IMR-90 (cell line): ENCODE measurements around the gene HELZ. TPM values are rescaled to one million over a fixed set of nuclear protein-coding genes. Genes with fewer than 3 reads are reported as not detected.

Experiments used
- ATAC-seq: fragments of 200-7000 bp; cut with Tn5 transposase; 2 replicates; pipeline ENCODE4 v1.9.1; 2020; ENCODE audit warnings: low read depth, mild to moderate bottlenecking, moderate library complexity
- BruUV-seq: library from RNA; stranded (reverse); fragments of 400-500 nt; replicated peaks from 2 replicates; lab custom pipeline; 2021; lab: Mats Ljungman, UMichigan
- CTCF ChIA-PET: fragments of 300-600 bp; formaldehyde crosslinking; extraction: SDS; loops from one replicate; lab custom pipeline; 2021; ENCODE audit warnings: antibody characterized with exemption; lab: Yijun Ruan, JAX
- POLR2A ChIA-PET: fragments of 300-600 bp; sonication (Branson Sonifier 250); formaldehyde crosslinking; loops from one replicate; lab custom pipeline; 2022; ENCODE audit warnings: antibody characterized with exemption; ENCODE audit not compliant: unreplicated experiment; lab: Charles Lee
- DNase-seq: peaks from one replicate; pipeline ENCODE4 v3.0.0; 2013
- H2AFZ ChIP-seq: replicated peaks from 2 replicates; pipeline ENCODE3; 2013; ENCODE audit warnings: low read length, mild to moderate bottlenecking; ENCODE audit not compliant: poor library complexity
- H2AK5ac ChIP-seq: 2 replicates; pipeline ENCODE4 v1.6.1; 2013; ENCODE audit warnings: low read depth, low read length, inconsistent platforms
- H2AK9ac ChIP-seq: replicated peaks from 2 replicates; pipeline ENCODE3; 2013; ENCODE audit warnings: mild to moderate bottlenecking, low read depth, low read length, moderate library complexity; ENCODE audit not compliant: poor library complexity
- H2BK120ac ChIP-seq: 2 replicates; pipeline ENCODE4 v1.6.1; 2013; ENCODE audit warnings: low read depth, low read length, inconsistent platforms
- H2BK15ac ChIP-seq: 3 replicates; pipeline ENCODE4 v1.6.1; 2013; ENCODE audit warnings: low read depth, low read length, inconsistent platforms
- H2BK20ac ChIP-seq: 2 replicates; pipeline ENCODE4 v1.6.1; 2013; ENCODE audit warnings: low read depth, mild to moderate bottlenecking, inconsistent platforms, low read length, moderate library complexity
- H2BK5ac ChIP-seq: 2 replicates; pipeline ENCODE4 v1.6.1; 2013; ENCODE audit warnings: mild to moderate bottlenecking, low read depth, low read length, inconsistent platforms; ENCODE audit not compliant: poor library complexity, severe bottlenecking
- H3K14ac ChIP-seq: replicated peaks from 2 replicates; pipeline ENCODE4 v1.6.1; 2013; ENCODE audit warnings: low read depth, low read length, inconsistent platforms
- H3K18ac ChIP-seq: 2 replicates; pipeline ENCODE4 v1.6.1; 2013; ENCODE audit warnings: low read depth, low read length, control low read depth
- H3K23ac ChIP-seq: 2 replicates; pipeline ENCODE4 v1.6.1; 2013; ENCODE audit warnings: low read depth, low read length, inconsistent platforms
- H3K27ac ChIP-seq: 2 replicates; pipeline ENCODE4 v1.5.1; 2013; ENCODE audit warnings: mild to moderate bottlenecking, control low read depth, low read length; ENCODE audit not compliant: insufficient read depth
- H3K27me3 ChIP-seq: 2 replicates; pipeline ENCODE4 v1.6.1; 2013; ENCODE audit warnings: low read length; ENCODE audit not compliant: control insufficient read depth, insufficient read depth
- H3K36me3 ChIP-seq: 2 replicates; pipeline ENCODE4 v1.6.1; 2013; ENCODE audit warnings: low read length, mixed read lengths; ENCODE audit not compliant: control insufficient read depth, insufficient read depth
- H3K4ac ChIP-seq: 2 replicates; pipeline ENCODE4 v1.6.1; 2013; ENCODE audit warnings: low read depth, low read length, inconsistent platforms
- H3K4me1 ChIP-seq: 2 replicates; pipeline ENCODE4 v1.6.1; 2013; ENCODE audit warnings: low read length, mixed read lengths; ENCODE audit not compliant: control insufficient read depth, insufficient read depth
- H3K4me2 ChIP-seq: 2 replicates; pipeline ENCODE4 v1.6.1; 2013; ENCODE audit warnings: low read depth, mild to moderate bottlenecking, control low read depth, low read length, moderate library complexity
- H3K4me3 ChIP-seq: 2 replicates; pipeline ENCODE4 v1.5.1; 2013; ENCODE audit warnings: low read depth, mild to moderate bottlenecking, control low read depth, low read length, moderate library complexity; ENCODE audit not compliant: insufficient read depth
- H3K56ac ChIP-seq: 2 replicates; pipeline ENCODE4 v1.6.1; 2013; ENCODE audit warnings: low read length, inconsistent platforms; ENCODE audit not compliant: insufficient read depth; ENCODE audit errors: extremely low read depth
- H3K79me1 ChIP-seq, 2 experiments: 2 replicates each; pipeline ENCODE4 v1.6.1; 2013; ENCODE audit warnings: low read length in 2 of 2, inconsistent platforms in 1 of 2, low read depth in 1 of 2
- H3K9ac ChIP-seq: 2 replicates; pipeline ENCODE4 v1.6.1; 2013; ENCODE audit warnings: low read depth, low read length, control low read depth
- H3K9me1 ChIP-seq: 2 replicates; pipeline ENCODE4 v1.6.1; 2013; ENCODE audit warnings: low read length, inconsistent platforms; ENCODE audit not compliant: insufficient read depth
- H3K9me3 ChIP-seq: 2 replicates; pipeline ENCODE4 v1.6.1; 2013; ENCODE audit warnings: low read length; ENCODE audit not compliant: control insufficient read depth, insufficient read depth
- H4K20me1 ChIP-seq: 2 replicates; pipeline ENCODE4 v1.6.1; 2013; ENCODE audit warnings: low read length, inconsistent platforms; ENCODE audit not compliant: insufficient read depth
- H4K5ac ChIP-seq: 2 replicates; pipeline ENCODE4 v1.6.1; 2013; ENCODE audit warnings: mild to moderate bottlenecking, low read depth, low read length, control low read depth
- H4K8ac ChIP-seq, 2 experiments: 2 replicates each; pipeline ENCODE4 v1.6.1; 2013; ENCODE audit warnings: low read depth in 2 of 2, low read length in 2 of 2, control low read depth in 1 of 2, inconsistent platforms in 1 of 2
- H4K91ac ChIP-seq: 2 replicates; pipeline ENCODE4 v1.6.1; 2013; ENCODE audit warnings: low read depth, low read length, inconsistent platforms; ENCODE audit not compliant: insufficient read depth
- BHLHE40 ChIP-seq: fragments of 150-350 bp; IDR thresholded peaks from 2 replicates; pipeline ENCODE4 v1.6.1; 2016; ENCODE audit warnings: mild to moderate bottlenecking, low read depth, low read length
- FOS ChIP-seq: fragments of 150-350 bp; IDR thresholded peaks from 2 replicates; pipeline ENCODE4 v1.6.1; 2016; ENCODE audit warnings: low read depth, low read length
- POLR2A ChIP-seq: IDR thresholded peaks from 2 replicates; pipeline ENCODE4 v1.6.1; 2012; ENCODE audit warnings: mild to moderate bottlenecking, low read depth, low read length
- USF2 ChIP-seq: fragments of 150-350 bp; IDR thresholded peaks from 2 replicates; pipeline ENCODE4 v1.6.1; 2017; ENCODE audit warnings: mild to moderate bottlenecking, antibody characterized with exemption, low read length, low read depth
- WGBS, 2 experiments: methylation state at CpG; one replicate each; pipeline versions ENCODE4 v1.1.5 to v1.1.7; 2013; ENCODE audit warnings: missing lambda C conversion rate in 2 of 2; ENCODE audit not compliant: insufficient read length in 1 of 2; ENCODE audit errors: extremely low coverage in 2 of 2; 5-methylcytosine and 5-hydroxymethylcytosine counted together
- dilution Hi-C: fragments of 300-500 bp; cut with HindIII; formaldehyde crosslinking; loops from one replicate; pipeline ENCODE4 v1.14.3; 2018; ENCODE audit warnings: low sequenced_read_pairs; ENCODE audit not compliant: unreplicated experiment
- in situ Hi-C: fragments of 300-500 bp; cut with MboI; formaldehyde crosslinking; loops from 3 replicates; pipeline ENCODE4 v1.14.3; 2019; ENCODE audit warnings: low sequenced_read_pairs, inconsistent platforms, mixed read lengths
- intact Hi-C: fragments of 100-400 bp; cut with micrococcal nuclease; formaldehyde crosslinking; loops from 2 replicates; pipeline ENCODE4 v1.10.0; 2022
- polyA plus RNA-seq, 3 experiments: library from polyadenylated mRNA; depleted of rRNA; stranded (reverse); fragments of >200 nt; gene quantifications; 2 replicates each; pipeline ENCODE4 v1.2.3, GENCODE V29; 2012; ENCODE audit warnings: low replicate concordance in 1 of 3
- total RNA-seq: library from RNA; depleted of rRNA; stranded (reverse); fragments of >200 nt; gene quantifications from 2 replicates; pipeline ENCODE4 v1.2.3, GENCODE V29; 2012

Gene HELZ
- total and polyA plus RNA-seq, 2 of the 4 experiments (the other 2 are of a cell fraction) = 8.0 to 60.6 TPM

- in situ Hi-C loops = no loop called here
These were observed 20.3 kb downstream of the HELZ start for GRCh38 chr17:67224736-67225135.

More at GRCh38 chr17:67224736-67225135, 20.3 kb downstream of the HELZ start:
- no peaks in the 10 kb centered on the region; the same call in none of the 2 replicates for H3K36me3 ChIP-seq
- H3K79me1 ChIP-seq = peaks cover 47 to 75% of the 10 kb centered on the region in 2 experiments
- no peak overlapping the region for H4K5ac ChIP-seq
- H3K56ac ChIP-seq = no peak overlapping the region
- H2AK5ac ChIP-seq = no peak overlapping the region
- DNase-seq (no peak), ATAC-seq (no peak)
- H3K27ac ChIP-seq = no peak overlapping the region
- CTCF ChIA-PET = no interaction called here
- H3K9me3 ChIP-seq = no peaks in the 10 kb centered on the region
- dilution Hi-C loops = no loop called here
- BruUV-seq = no TSS peak
- H2AFZ ChIP-seq = no peak overlapping the region
- peaks cover 22% of the 10 kb centered on the region; the same call in 1 of the 2 replicates for H4K20me1 ChIP-seq
- H4K8ac ChIP-seq = no peak overlapping the region
- no peak overlapping the region for H4K91ac ChIP-seq
- no peak overlapping the region for H2BK20ac ChIP-seq
- TF ChIP-seq FOS = no peak
- TF ChIP-seq BHLHE40 = no peak
- TF ChIP-seq USF2 = no peak
- TF ChIP-seq POLR2A = no peak
- no peak overlapping the region for H3K18ac ChIP-seq
- no peaks in the 10 kb centered on the region for H3K27me3 ChIP-seq
- H2BK5ac ChIP-seq = no peak overlapping the region
- no peak overlapping the region for H2BK15ac ChIP-seq
- peaks cover 5% of the 10 kb centered on the region for H3K4me1 ChIP-seq
- H3K9me1 ChIP-seq = peaks cover 10% of the 10 kb centered on the region
- intact Hi-C loops = no loop called here
- no peak overlapping the region for H2AK9ac ChIP-seq
- H3K9ac ChIP-seq = no peak overlapping the region
- 98% methylated on average over 4 of the region's 9 CpGs; no CpG with 5 or more reads in 1 of the 2 experiments for WGBS, 2 experiments
- no peak overlapping the region for H3K4ac ChIP-seq
- no peak overlapping the region for H3K23ac ChIP-seq
- H3K4me3 ChIP-seq = no peak overlapping the region
- no peak overlapping the region for H2BK120ac ChIP-seq
- no peak overlapping the region for H3K14ac ChIP-seq
- POLR2A ChIA-PET = no interaction called here
- no peak overlapping the region for H3K4me2 ChIP-seq
